Body of pancreas (tissue), 4 donors: ENCODE data around the gene ARID1B. TPM values are rescaled to one million over a fixed set of nuclear protein-coding genes. Genes with fewer than 3 reads are reported as not detected.

Experiments
- ATAC-seq: fragments of 150-250 bp; one replicate; pipeline ENCODE4 v1.9.1; 2016
- DNase-seq, 4 donors: peaks; one replicate each; pipeline ENCODE4 v3.0.0-alpha.2; 2019
- H3K27ac ChIP-seq, 4 donors: fragments of 200-600 bp; sonication (generic); 1 replicate in 3 of 4; 2 replicates in 1 of 4; pipeline versions ENCODE4 v1.5.1 to v1.6.1; 2016 to 2019; ENCODE audit warnings: mild to moderate bottlenecking in 1 of 4, mixed read lengths in 1 of 4, moderate library complexity in 1 of 4
- H3K27me3 ChIP-seq, 2 donors: fragments of 200-600 bp; sonication (generic); one replicate each; pipeline ENCODE4 v1.6.0; 2016; ENCODE audit warnings: mild to moderate bottlenecking in 1 of 2
- H3K36me3 ChIP-seq, 2 donors: fragments of 200-600 bp; sonication (generic); replicated peaks in 1 of 2; 2 replicates each; pipeline ENCODE4 v1.5.1; 2016; ENCODE audit warnings: low read depth in 2 of 2; ENCODE audit not compliant: insufficient read depth in 1 of 2
- H3K4me1 ChIP-seq: fragments of 200-600 bp; sonication (generic); one replicate; pipeline ENCODE4 v1.6.0; 2016
- H3K4me3 ChIP-seq, 2 donors: fragments of 200-600 bp; sonication (generic); 1 replicate in 1 of 2; 2 replicates in 1 of 2; pipeline ENCODE4 v1.5.1; 2016 to 2019
- H3K9me3 ChIP-seq, 3 donors: fragments of 200-600 bp; sonication (generic); 1 replicate in 2 of 3; 2 replicates in 1 of 3; pipeline ENCODE4 v1.5.1; 2016
- CTCF ChIP-seq, 7 experiments: fragments of 450-650 bp in 4 of 7; fragments of 200-600 bp in 3 of 7; sonication (generic) in 3 of 7; IDR thresholded peaks; one replicate each; pipeline ENCODE4 v1.5.1; 2016 to 2019; ENCODE audit warnings: antibody characterized with exemption in 7 of 7
- POLR2A ChIP-seq, 3 donors: fragments of 450-650 bp; IDR thresholded peaks; one replicate each; pipeline ENCODE4 v1.6.1; 2016; ENCODE audit warnings: antibody characterized with exemption in 3 of 3, mild to moderate bottlenecking in 2 of 3
- WGBS, 2 donors: methylation state at CpG; one replicate each; pipeline ENCODE4 v1.1.5; 2017; 5-methylcytosine and 5-hydroxymethylcytosine counted together
- intact Hi-C: fragments of 100-400 bp; cut with DNase I; formaldehyde crosslinking; loops from one replicate; pipeline ENCODE4 v1.15.1; 2023
- total RNA-seq, 2 donors: library from RNA; depleted of rRNA; stranded (reverse); fragments of >200 nt; gene quantifications; one replicate each; pipeline ENCODE4 v1.1.0, GENCODE V29; 2016

The ARID1B gene
- total RNA-seq, 2 donors from 2014 or later, result 71.5 to 85.1 TPM

- no peak overlapping the region for H3K4me3 ChIP-seq
- WGBS, 2 donors, result 83 to 89% methylated on average over 4 of the region's 4 CpGs
- H3K4me1 ChIP-seq, result no peaks in the 10 kb centered on the region
- H3K27me3 ChIP-seq, result no peaks in the 10 kb centered on the region
- H3K27ac ChIP-seq, result no peak overlapping the region
- intact Hi-C loops, result no loop called here
- ATAC-seq (no peak), DNase-seq (no peak)
- TF ChIP-seq POLR2A (IDR thresholded peaks at IDR 0.05) (no peak), CTCF (IDR thresholded peaks at IDR 0.05) (no peak)
- peaks cover 0 to 3% of the 10 kb centered on the region in 2 donors for H3K36me3 ChIP-seq
- no peaks in the 10 kb centered on the region for H3K9me3 ChIP-seq
Observed at GRCh38 chr6:157163434-157164159, 386.4 kb downstream of the ARID1B start.

- Histone ChIP-seq H3K27ac (no peak overlapping the region), H3K27me3 (no peaks in the 10 kb centered on the region), H3K9me3 (no peaks in the 10 kb centered on the region), H3K36me3 (peaks cover 0 to 5% of the 10 kb centered on the region in 2 donors), H3K4me3 (no peak overlapping the region), H3K4me1 (no peaks in the 10 kb centered on the region)
- WGBS, 2 donors, result 91 to 96% methylated on average over 1 of the region's 1 CpG
- DNase-seq, result no peak
- ATAC-seq, result no peak
- no peak for TF ChIP-seq POLR2A (IDR thresholded peaks at IDR 0.05)
- TF ChIP-seq CTCF (IDR thresholded peaks at IDR 0.05), result no peak
- intact Hi-C loops, result no loop called here
Observed at GRCh38 chr6:157164972-157165371, 387.8 kb downstream of the ARID1B start.

GRCh38 chr6:157166784-157167183 is 389.6 kb downstream of the ARID1B start:
- Histone ChIP-seq H3K4me1 (no peaks in the 10 kb centered on the region), H3K9me3 (no peaks in the 10 kb centered on the region), H3K4me3 (no peak overlapping the region), H3K27me3 (no peaks in the 10 kb centered on the region), H3K27ac (no peak overlapping the region), H3K36me3 (peaks cover 0 to 5% of the 10 kb centered on the region in 2 donors)
- TF ChIP-seq POLR2A (IDR thresholded peaks at IDR 0.05) (no peak), CTCF (IDR thresholded peaks at IDR 0.05) (no peak)
- intact Hi-C loops, result no loop called here
- WGBS, 2 donors, result 93 to 95% methylated on average over 8 of the region's 8 CpGs
- no peak for DNase-seq
- no peak for ATAC-seq

GRCh38 chr6:157167837-157168236 is 390.7 kb downstream of the ARID1B start:
- Histone ChIP-seq H3K27me3 (no peaks in the 10 kb centered on the region), H3K4me3 (no peak overlapping the region), H3K27ac (no peak overlapping the region), H3K36me3 (peaks cover 0 to 5% of the 10 kb centered on the region in 2 donors), H3K9me3 (no peaks in the 10 kb centered on the region), H3K4me1 (no peaks in the 10 kb centered on the region)
- 92 to 94% methylated on average over 12 of the region's 12 CpGs for WGBS, 2 donors
- intact Hi-C loops, result no loop called here
- DNase-seq (no peak), ATAC-seq (no peak)
- TF ChIP-seq CTCF (IDR thresholded peaks at IDR 0.05), result no peak
- no peak for TF ChIP-seq POLR2A (IDR thresholded peaks at IDR 0.05)

- no peak overlapping the region for H3K4me3 ChIP-seq
- H3K9me3 ChIP-seq, result no peaks in the 10 kb centered on the region
- DNase-seq, result no peak
- intact Hi-C loops, result no loop called here
- H3K27me3 ChIP-seq, result no peaks in the 10 kb centered on the region
- no peak overlapping the region for H3K27ac ChIP-seq
- 96% methylated on average over 6 of the region's 6 CpGs for WGBS, 2 donors
- H3K4me1 ChIP-seq, result peaks cover 4% of the 10 kb centered on the region
- no peak for TF ChIP-seq CTCF (IDR thresholded peaks at IDR 0.05)
- TF ChIP-seq POLR2A (IDR thresholded peaks at IDR 0.05), result no peak
- ATAC-seq, result no peak
- peaks cover 0 to 5% of the 10 kb centered on the region in 2 donors for H3K36me3 ChIP-seq
Observed at GRCh38 chr6:157168471-157168870, 391.3 kb downstream of the ARID1B start.
